GM12878 (cell line): ENCODE data around the gene RBL2. TPM values are rescaled to one million over a fixed set of nuclear protein-coding genes. Genes with fewer than 3 reads are reported as not detected.

Experiments
- ATAC-seq: fragments of 200-7000 bp; cut with Tn5 transposase; 3 replicates; pipeline ENCODE4 v1.9.1; 2020; ENCODE audit warnings: mild to moderate bottlenecking, moderate library complexity
- BruUV-seq: library from RNA; stranded (reverse); fragments of 400-500 nt; replicated peaks from 2 replicates; lab custom pipeline; 2021; lab: Mats Ljungman, UMichigan
- CTCF ChIA-PET: fragments of 300-600 bp; sonication (Branson Sonifier 250); formaldehyde crosslinking; extraction: SDS; loops from one replicate; lab custom pipeline; 2021; ENCODE audit warnings: inconsistent platforms; lab: Yijun Ruan, JAX
- POLR2A ChIA-PET: fragments of 350-600 bp; formaldehyde crosslinking; extraction: SDS; loops from one replicate; lab custom pipeline; 2021; ENCODE audit warnings: inconsistent platforms; lab: Charles Lee
- RAD21 ChIA-PET: fragments of 300-600 bp; sonication (Branson Sonifier 250); formaldehyde crosslinking; loops from one replicate; lab custom pipeline; 2023; ENCODE audit warnings: antibody characterized with exemption; ENCODE audit not compliant: unreplicated experiment; lab: Charles Lee
- SMC1A ChIA-PET: fragments of 300-600 bp; sonication (Branson Sonifier 250); formaldehyde crosslinking; loops from one replicate; lab custom pipeline; 2023; ENCODE audit not compliant: unreplicated experiment, uncharacterized antibody; lab: Charles Lee
- DNase-seq: peaks from one replicate; pipeline ENCODE4 v3.0.0-alpha.2; 2011; ENCODE audit warnings: low read depth, low spot score
- FAIRE-seq: peaks from 3 replicates; lab custom pipeline; 2011; peaks lifted over from hg19 to GRCh38; lab: Jason Lieb, UNC
- H2AFZ ChIP-seq: 2 replicates; pipeline ENCODE4 v1.6.0; 2011; ENCODE audit warnings: low read depth, low read length, control low read depth; ENCODE audit not compliant: control insufficient read depth
- H3K27ac ChIP-seq: 2 replicates; pipeline ENCODE4 v1.5.1; 2011; ENCODE audit warnings: control low read depth; ENCODE audit not compliant: control insufficient read depth, insufficient read depth
- H3K27me3 ChIP-seq, 2 experiments: replicated peaks in 1 of 2; 2 replicates each; pipeline versions ENCODE4 v1.6.0 to v1.6.1; 2011; ENCODE audit warnings: low read length in 1 of 2; ENCODE audit not compliant: control insufficient read depth in 2 of 2, insufficient read depth in 2 of 2
- H3K36me3 ChIP-seq, 2 experiments: 2 replicates each; pipeline ENCODE4 v1.5.1; 2011; ENCODE audit warnings: low read length in 1 of 2; ENCODE audit not compliant: control insufficient read depth in 2 of 2, insufficient read depth in 2 of 2
- H3K4me1 ChIP-seq: 2 replicates; pipeline ENCODE4 v1.6.1; 2011; ENCODE audit warnings: mild to moderate bottlenecking, low read length, moderate library complexity, mixed read lengths; ENCODE audit not compliant: control insufficient read depth, insufficient read depth
- H3K4me2 ChIP-seq: 2 replicates; pipeline ENCODE4 v1.6.0; 2011; ENCODE audit warnings: control low read depth; ENCODE audit not compliant: control insufficient read depth, insufficient read depth
- H3K4me3 ChIP-seq: fragments of 200-600 bp; sonication (generic); 2 replicates; pipeline ENCODE4 v1.5.1; 2016
- H3K79me2 ChIP-seq: 2 replicates; pipeline ENCODE4 v1.6.0; 2011; ENCODE audit warnings: low read length; ENCODE audit not compliant: control insufficient read depth, insufficient read depth
- H3K9ac ChIP-seq: 2 replicates; pipeline ENCODE4 v1.8.0; 2011; ENCODE audit warnings: low read length, control low read depth, mixed read lengths; ENCODE audit not compliant: control insufficient read depth, insufficient read depth
- H3K9me3 ChIP-seq: replicated peaks from 3 replicates; pipeline ENCODE4 v1.5.1; 2011; ENCODE audit warnings: mild to moderate bottlenecking, low read length; ENCODE audit not compliant: control insufficient read depth, insufficient read depth
- H4K20me1 ChIP-seq: 2 replicates; pipeline ENCODE4 v1.6.0; 2011; ENCODE audit not compliant: control insufficient read depth, insufficient read depth
- BRCA1 ChIP-seq: IDR thresholded peaks from 2 replicates; pipeline ENCODE4 v1.6.1; 2011; ENCODE audit warnings: low read depth, low read length, improper control_type of control experiment
- CTCF ChIP-seq, 3 experiments: IDR thresholded peaks in 2 of 3; conservative IDR thresholded peaks in 1 of 3; 2 replicates each; pipeline ENCODE4 v1.5.1; 2011; ENCODE audit warnings: low read depth in 3 of 3, low read length in 3 of 3, mild to moderate bottlenecking in 3 of 3, control low read depth in 2 of 3, moderate library complexity in 2 of 3, inconsistent platforms in 1 of 3, mixed read lengths in 1 of 3; ENCODE audit not compliant: control insufficient read depth in 2 of 3, insufficient read depth in 1 of 3; ENCODE audit errors: extremely low read depth in 1 of 3
- SMAD5 ChIP-seq: IDR thresholded peaks from 2 replicates; pipeline ENCODE4 v1.6.1; 2016; ENCODE audit warnings: antibody characterized with exemption, low read depth
- SMARCA5 ChIP-seq: fragments of 450-650 bp; IDR thresholded peaks from 2 replicates; pipeline ENCODE4 v1.6.1; 2017; ENCODE audit warnings: mild to moderate bottlenecking
- SRF ChIP-seq, 2 experiments: IDR thresholded peaks; 2 replicates each; pipeline ENCODE4 v1.6.1; 2011; ENCODE audit warnings: low read depth in 2 of 2, low read length in 2 of 2, mild to moderate bottlenecking in 1 of 2, moderate library complexity in 1 of 2
- WGBS: methylation state at CpG from one replicate; pipeline ENCODE4 v1.1.6; 2016; ENCODE audit warnings: low lambda C conversion rate; ENCODE audit not compliant: insufficient replicate concordance, insufficient coverage; ENCODE audit errors: missing lambda C conversion rate; 5-methylcytosine and 5-hydroxymethylcytosine counted together
- in situ Hi-C: fragments of 300-500 bp; cut with MboI; formaldehyde crosslinking; loops from 9 replicates; pipeline ENCODE4 v1.14.3; 2018; ENCODE audit warnings: mixed read lengths
- intact Hi-C: fragments of 100-400 bp; cut with micrococcal nuclease; formaldehyde crosslinking; loops from one replicate; pipeline ENCODE4 v1.14.2; 2022; ENCODE audit not compliant: unreplicated experiment
- polyA plus RNA-seq, 11 experiments: library from polyadenylated mRNA; depleted of rRNA in 4 of 11; unstranded in 6 of 11; stranded (reverse) in 5 of 11; fragments of >200 nt; fragmentation: Nextera tagmentation in 4 of 11; fragmentation: Illumina TruSeq in 1 of 11; extraction: Ambion mirVana in 4 of 11; extraction: Trizol in 1 of 11; gene quantifications; 1 replicate in 1 of 11; 2 replicates in 10 of 11; pipeline versions ENCODE4 v1.2.1 to v1.2.3, GENCODE V29; 2011 to 2016; ENCODE audit warnings: inconsistent platforms in 2 of 11, missing spikeins in 2 of 11, low read depth in 1 of 11
- total RNA-seq, 4 experiments: library from RNA; depleted of rRNA in 3 of 4; stranded (reverse); fragments of >200 nt in 3 of 4; fragmentation: Illumina TruSeq in 1 of 4; extraction: Trizol in 1 of 4; gene quantifications; 2 replicates each; pipeline versions ENCODE4 v1.2.1 to v1.2.3, GENCODE V29; 2013 to 2021

RBL2 gene
- total and polyA plus RNA-seq, 10 of the 15 experiments (the other 5 are each of a cell fraction or from before 2014, with no cell fraction given): 10.0 to 107 (median 39.0) TPM

- TF ChIP-seq CTCF (IDR thresholded peaks at IDR 0.05 in 2 of 3, conservative IDR thresholded peaks at IDR 0.05 in 1 of 3; ENCODE audit: control insufficient read depth in 2 of 3, extremely low read depth in 1 of 3, insufficient read depth in 1 of 3, low read depth in 3 of 3, low read length in 3 of 3): no peak
- TF ChIP-seq SRF (IDR thresholded peaks at IDR 0.05; ENCODE audit: low read depth in 2 of 2, low read length in 2 of 2): no peak
These were observed 52.0 kb downstream of the RBL2 start (continued) for GRCh38 chr16:53486230-53486629.

GRCh38 chr16:53489755-53490154 lies 55.5 kb downstream of the RBL2 start:
- DNase-seq: no peak
- BruUV-seq: no TSS peak
- no peaks in the 10 kb centered on the region; the same call in 2 of the 3 replicates for H3K9me3 ChIP-seq
- ChIA-PET CTCF (interaction anchor here (1.0 to 1.6 kb wide), 3 partner anchors 10 to 513 kb away, joined by 3 to 4 read pairs (median 4); no protein-coding TSS in a partner anchor), RAD21 (interaction anchor here (0.6 kb wide), 1 partner anchor 10 kb away, joined by 3 read pairs; no protein-coding TSS in a partner anchor), SMC1A (interaction anchor here (3.6 kb wide), 1 partner anchor 9 kb away, joined by 12 read pairs; no protein-coding TSS in a partner anchor), POLR2A (interaction anchor here (1.9 kb wide), 1 partner anchor 13 kb away, joined by 6 read pairs; the partner anchor contains the start of gene AKTIP)
- no peak for ATAC-seq
- no peaks in the 10 kb centered on the region for H3K4me1 ChIP-seq
- H3K79me2 ChIP-seq: no peaks in the 10 kb centered on the region
- H3K4me2 ChIP-seq: no peak overlapping the region
- no peak overlapping the region for H3K27ac ChIP-seq
- intact Hi-C loops (no loop called here), in situ Hi-C loops (no loop called here)
- no peak overlapping the region for H3K4me3 ChIP-seq
- no peak for FAIRE-seq
- 100% methylated on average over 1 of the region's 1 CpG for WGBS
- H3K27me3 ChIP-seq: no peaks in the 10 kb centered on the region
- no peak overlapping the region for H3K9ac ChIP-seq
- H3K36me3 ChIP-seq: peaks cover 0 to 18% of the 10 kb centered on the region in 2 experiments
- no peaks in the 10 kb centered on the region for H4K20me1 ChIP-seq
- H2AFZ ChIP-seq: no peak overlapping the region
- no peak for TF ChIP-seq BRCA1
- no peak for TF ChIP-seq SRF (IDR thresholded peaks at IDR 0.05; ENCODE audit: low read depth in 2 of 2, low read length in 2 of 2)
- no peak for TF ChIP-seq SMARCA5
- no peak for TF ChIP-seq SMAD5
- TF ChIP-seq, all 136 proteins: peak for 0
